ENCODE data around the gene PRSS57. TPM values are rescaled to one million over a fixed set of nuclear protein-coding genes. Genes with fewer than 3 reads are reported as not detected.
A peak's percentile ranks its signal among the peaks of the same experiment; 100 is the strongest.

The PRSS57 gene
- total and polyA plus RNA-seq, 2 of the 4 experiments (the other 2 are of a cell fraction) = not detected

DNA sequence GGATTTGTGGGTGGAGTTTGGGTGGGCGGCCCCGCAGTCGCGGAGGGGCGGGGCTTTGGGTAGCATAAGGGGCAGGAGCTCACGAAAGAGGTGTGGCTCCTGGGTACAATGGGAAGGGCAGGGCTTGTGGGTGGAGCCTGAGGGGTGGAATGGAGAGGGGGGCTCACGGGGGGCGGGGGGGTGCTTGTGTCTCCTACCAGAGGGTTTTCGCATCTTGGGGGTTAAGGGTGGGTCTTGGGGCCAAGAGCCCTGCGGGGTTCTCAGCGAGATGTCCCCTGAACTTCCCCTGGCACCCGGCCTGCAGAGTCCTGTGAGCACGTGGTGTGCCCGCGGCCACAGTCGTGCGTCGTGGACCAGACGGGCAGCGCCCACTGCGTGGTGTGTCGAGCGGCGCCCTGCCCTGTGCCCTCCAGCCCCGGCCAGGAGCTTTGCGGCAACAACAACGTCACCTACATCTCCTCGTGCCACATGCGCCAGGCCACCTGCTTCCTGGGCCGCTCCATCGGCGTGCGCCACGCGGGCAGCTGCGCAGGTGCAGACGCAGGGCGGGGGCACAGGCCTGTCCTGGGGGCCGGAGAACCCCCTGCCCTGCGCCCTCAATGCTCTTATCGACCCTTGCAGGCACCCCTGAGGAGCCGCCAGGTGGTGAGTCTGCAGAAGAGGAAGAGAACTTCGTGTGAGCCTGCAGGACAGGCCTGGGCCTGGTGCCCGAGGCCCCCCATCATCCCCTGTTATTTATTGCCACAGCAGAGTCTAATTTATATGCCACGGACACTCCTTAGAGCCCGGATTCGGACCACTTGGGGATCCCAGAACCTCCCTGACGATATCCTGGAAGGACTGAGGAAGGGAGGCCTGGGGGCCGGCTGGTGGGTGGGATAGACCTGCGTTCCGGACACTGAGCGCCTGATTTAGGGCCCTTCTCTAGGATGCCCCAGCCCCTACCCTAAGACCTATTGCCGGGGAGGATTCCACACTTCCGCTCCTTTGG is 13.9 kb downstream of the PRSS57 start:
- peak overlapping the region; percentile 27; the same call in 1 of the 2 replicates for H2AK5ac ChIP-seq (ENCODE audit: low read depth, low read length)
- DNase-seq = no peak
- no peak overlapping the region for H2BK20ac ChIP-seq (ENCODE audit: low read depth, low read length)
- peaks cover 12% of the 10 kb centered on the region for H3K4me1 ChIP-seq (ENCODE audit: control insufficient read depth, insufficient read depth, low read length)
- H3K56ac ChIP-seq (ENCODE audit: extremely low read depth, insufficient read depth, low read length) = no peak overlapping the region
- no peak overlapping the region for H2BK15ac ChIP-seq (ENCODE audit: low read depth, low read length)
- 95% methylated on average over 23 of the region's 54 CpGs; no CpG with 5 or more reads in 1 of the 2 experiments for WGBS, 2 experiments (ENCODE audit: extremely low coverage in 2 of 2, insufficient read length in 1 of 2)
- intact Hi-C loops (cut with micrococcal nuclease) (no loop called here), dilution Hi-C loops (cut with HindIII; ENCODE audit: low sequenced_read_pairs, unreplicated experiment) (no loop called here), in situ Hi-C loops (cut with MboI; ENCODE audit: low sequenced_read_pairs) (no loop called here)
- no peak overlapping the region for H3K4me3 ChIP-seq (ENCODE audit: insufficient read depth, low read depth, low read length)
- no peak overlapping the region for H3K4me2 ChIP-seq (ENCODE audit: low read depth, low read length)
- 0 out of 4 replicates have a peak overlapping the region, but pooled peaks of 1 of the 2 experiments have one; percentile 62 for H4K8ac ChIP-seq (ENCODE audit: low read depth in 2 of 2, low read length in 2 of 2)
- ATAC-seq (ENCODE audit: low read depth) = no peak
- TF ChIP-seq RCOR1 (IDR thresholded peaks at IDR 0.05; ENCODE audit: insufficient replicate concordance, low read length) = no peak
- no peak for TF ChIP-seq CHD1 (IDR thresholded peaks at IDR 0.05; ENCODE audit: low read depth, low read length)
- TF ChIP-seq RFX5 (IDR thresholded peaks at IDR 0.05; ENCODE audit: low read depth, low read length) = no peak
- TF ChIP-seq SMC3 (IDR thresholded peaks at IDR 0.05; ENCODE audit: low read depth, low read length) = no peak
- TF ChIP-seq RAD21 (IDR thresholded peaks at IDR 0.05; ENCODE audit: low read length) = no peak
- TF ChIP-seq MAFK (IDR thresholded peaks at IDR 0.05; ENCODE audit: low read depth, low read length) = no peak
- peak overlapping the region; percentile 84 for H2AK9ac ChIP-seq (replicated peaks; ENCODE audit: low read depth, low read length, poor library complexity)
- peaks cover 12% of the 10 kb centered on the region for H3K9me1 ChIP-seq (ENCODE audit: insufficient read depth, low read length)
- H3K9me3 ChIP-seq (ENCODE audit: control insufficient read depth, insufficient read depth, low read length) = no peaks in the 10 kb centered on the region
- H2AFZ ChIP-seq (replicated peaks; ENCODE audit: low read length, poor library complexity) = peak overlapping the region; percentile 82
- no peak overlapping the region for H3K27ac ChIP-seq (ENCODE audit: insufficient read depth, low read length)
- no TSS peak for BruUV-seq (replicated peaks)
- peaks cover 2% of the 10 kb centered on the region; the same call in 1 of the 2 replicates for H3K36me3 ChIP-seq (ENCODE audit: control insufficient read depth, insufficient read depth, low read length)
- POLR2A ChIA-PET (ENCODE audit: unreplicated experiment) = no interaction called here
- no peak overlapping the region for H2BK120ac ChIP-seq (ENCODE audit: low read depth, low read length)
- H3K14ac ChIP-seq (replicated peaks; ENCODE audit: low read depth, low read length) = no peak overlapping the region
- no peak overlapping the region for H2BK5ac ChIP-seq (ENCODE audit: low read depth, low read length, poor library complexity, severe bottlenecking)
- no peak overlapping the region for H3K18ac ChIP-seq (ENCODE audit: low read depth, low read length)
- H3K9ac ChIP-seq (ENCODE audit: low read depth, low read length) = no peak overlapping the region
- H3K27me3 ChIP-seq (ENCODE audit: control insufficient read depth, insufficient read depth, low read length) = no peaks in the 10 kb centered on the region
- no peak overlapping the region for H4K5ac ChIP-seq (ENCODE audit: low read depth, low read length)
- H3K79me1 ChIP-seq (ENCODE audit: low read depth in 1 of 2, low read length in 2 of 2) = peaks cover 13 to 51% of the 10 kb centered on the region in 2 experiments; a peak in 3 of 4 replicates
- no peak overlapping the region for H3K23ac ChIP-seq (ENCODE audit: low read depth, low read length)
- CTCF ChIA-PET = no interaction called here
- H4K20me1 ChIP-seq (ENCODE audit: insufficient read depth, low read length) = peaks cover 18% of the 10 kb centered on the region
- H3K4ac ChIP-seq (ENCODE audit: low read depth, low read length) = no peak overlapping the region
- no peak overlapping the region for H4K91ac ChIP-seq (ENCODE audit: insufficient read depth, low read depth, low read length)

All from IMR-90 (cell line).